GM19351 (cell line): ENCODE measurements around the gene FCN1.

ENCODE experiments used
- ATAC-seq: cut with Tn5 transposase; IDR thresholded peaks from one replicate; pipeline ENCODE4 v1.9.1; 2021; ENCODE audit warnings: mild to moderate bottlenecking, moderate library complexity; ENCODE audit not compliant: unreplicated experiment

The FCN1 gene

GRCh38 chr9:134879664-134880483 lies 37.8 kb downstream of the FCN1 start:
- ATAC-seq = no peak

DNA sequence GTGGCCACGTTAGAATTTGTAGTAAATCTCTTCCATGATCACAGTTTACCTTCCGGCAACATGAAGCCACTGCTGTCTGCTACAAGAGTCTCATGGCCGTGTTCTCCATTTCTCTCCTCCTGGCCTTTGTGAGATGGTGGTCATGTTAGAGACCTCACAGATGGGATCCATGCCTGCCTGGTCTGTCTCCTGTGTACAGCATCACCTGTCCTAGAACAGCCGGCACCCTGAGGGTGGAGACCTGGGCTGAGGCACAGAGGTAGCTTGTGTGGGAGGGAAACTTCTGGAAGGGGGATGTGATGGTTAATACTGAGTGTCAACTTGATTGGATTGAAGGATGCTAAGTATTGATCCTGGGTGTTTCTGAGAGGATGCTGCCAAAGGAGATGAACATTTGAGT lies 40.2 kb downstream of the FCN1 start:
- no peak for ATAC-seq

DNA sequence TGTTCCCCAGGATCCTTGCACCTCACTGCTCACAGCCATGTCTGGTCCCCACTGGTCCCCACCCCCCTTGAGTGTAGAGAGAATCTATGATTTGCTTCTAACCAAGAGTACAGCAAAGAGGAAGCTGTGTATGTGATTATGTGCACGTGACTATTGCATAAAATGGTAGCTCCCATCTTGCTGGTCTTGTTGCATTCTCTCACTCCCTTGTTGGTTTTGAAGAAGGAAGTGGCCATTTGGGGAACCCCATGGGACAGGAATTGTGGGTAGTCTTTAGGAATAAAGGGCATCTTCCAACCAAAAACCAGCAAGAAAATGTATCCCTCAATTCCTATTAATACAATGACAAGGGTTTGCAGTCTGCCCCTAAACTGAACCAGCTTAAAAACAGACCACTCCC lies 42.3 kb downstream of the FCN1 start:
- no peak for ATAC-seq

DNA sequence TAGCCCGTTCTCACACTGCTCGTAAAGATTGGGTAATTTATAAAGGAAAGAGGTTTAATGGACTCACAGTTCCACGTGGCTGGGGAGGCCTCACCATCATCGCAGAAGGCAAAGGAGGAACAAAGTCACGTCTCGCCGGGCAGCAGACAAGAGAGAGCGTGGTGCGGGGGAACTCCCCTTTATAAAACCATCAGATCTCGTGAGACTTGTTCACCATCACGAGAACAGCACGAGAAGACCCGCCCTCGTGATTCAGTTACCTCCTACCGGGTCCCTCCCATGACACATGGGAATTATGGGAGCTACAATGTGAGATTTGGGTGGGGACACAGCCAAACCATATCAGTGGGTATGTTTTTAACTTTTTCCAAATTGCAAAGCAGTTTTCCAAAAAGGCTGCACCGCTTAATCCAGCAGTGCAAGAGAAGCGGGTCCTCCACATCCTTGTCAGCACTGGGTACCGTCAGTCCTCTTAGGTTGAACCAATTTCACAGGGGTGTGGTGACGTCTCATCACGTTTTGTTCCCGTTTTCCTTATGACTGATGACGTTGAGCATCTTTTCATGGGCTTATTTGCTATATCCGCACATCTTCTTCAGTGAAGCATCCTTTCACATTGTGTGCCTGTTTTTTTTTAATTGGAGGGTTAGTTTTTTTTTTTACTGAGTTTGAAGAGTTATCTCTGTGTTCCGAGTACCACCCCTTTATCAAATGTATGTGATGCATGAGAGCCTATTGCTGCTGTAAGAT lies 45.1 kb downstream of the FCN1 start:
- no peak for ATAC-seq

DNA sequence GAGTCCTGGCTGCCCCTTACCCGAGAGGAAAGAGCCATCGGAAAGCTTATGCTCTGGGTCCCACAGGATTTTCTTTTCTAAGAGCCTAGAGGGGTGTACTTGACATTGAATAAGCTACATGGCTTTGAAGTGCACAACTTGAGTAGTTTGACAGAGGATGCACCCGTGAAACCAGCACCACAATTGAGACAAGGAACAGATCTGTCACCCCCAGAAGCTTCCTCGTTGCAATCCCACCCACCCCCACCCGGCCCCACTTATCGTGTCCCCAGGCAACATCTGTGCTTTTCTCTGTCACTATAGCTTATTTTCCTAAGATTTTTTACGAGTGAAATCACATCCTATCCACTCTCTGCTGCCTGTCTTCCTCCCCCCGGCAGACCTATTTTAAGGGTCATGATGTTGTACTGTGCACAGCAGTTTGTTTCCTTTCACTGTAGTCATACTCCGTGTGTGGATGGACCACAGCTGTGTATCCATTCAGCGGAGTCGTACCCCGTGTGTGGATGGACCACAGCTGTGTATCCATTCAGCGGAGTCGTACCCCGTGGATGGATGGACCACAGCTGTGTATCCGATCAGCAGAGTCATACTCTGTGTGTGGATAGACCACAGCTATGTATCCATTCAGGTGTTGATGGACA lies 45.9 kb downstream of the FCN1 start:
- no peak for ATAC-seq

DNA sequence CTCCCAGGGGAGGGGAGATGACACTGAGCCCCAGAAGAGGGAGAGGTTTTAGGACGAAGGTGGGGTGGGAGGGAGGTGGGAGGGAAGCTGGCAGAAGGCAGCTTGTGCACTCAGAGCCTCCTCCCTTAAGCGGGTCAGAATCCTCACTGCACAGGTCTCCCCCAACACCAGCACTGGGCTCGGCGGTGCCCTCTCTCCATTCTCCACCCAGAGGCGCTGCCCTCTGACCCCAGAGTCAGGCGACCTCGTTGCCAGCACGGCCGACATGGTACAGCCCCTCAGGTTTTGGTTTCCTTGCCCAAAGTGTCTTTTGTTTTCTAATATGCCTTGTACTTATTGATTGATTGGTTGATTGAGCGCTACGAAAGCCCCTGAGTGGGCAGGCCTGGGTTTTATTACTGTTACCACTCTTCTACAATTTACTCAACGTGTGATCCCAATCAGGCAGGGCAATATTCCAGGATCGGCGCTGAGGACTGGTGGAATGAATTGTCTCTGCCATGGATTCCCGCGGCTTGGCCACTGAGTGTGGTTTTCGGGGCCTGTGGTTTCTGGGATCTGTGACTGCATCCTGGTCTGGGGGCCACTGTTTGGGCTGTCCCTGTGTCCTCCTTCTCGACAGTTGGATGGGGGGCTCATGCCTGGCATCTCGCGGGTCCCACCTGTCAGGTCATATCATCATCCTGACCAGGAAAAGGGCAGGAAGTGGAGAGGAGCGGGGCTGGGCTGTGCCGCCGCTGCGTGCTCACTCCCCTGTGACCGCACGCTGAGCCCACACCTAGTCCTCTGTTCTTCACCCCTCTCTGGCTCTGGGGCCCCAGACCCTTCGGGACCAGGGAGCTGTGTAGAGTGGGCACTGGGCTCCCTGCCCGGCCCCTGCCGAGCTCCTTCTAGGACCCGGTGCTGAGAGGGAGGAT lies 46.7 kb downstream of the FCN1 start:
- ATAC-seq = no peak

GRCh38 chr9:134870301-134870694 lies 47.4 kb downstream of the FCN1 start:
- ATAC-seq = no peak

DNA sequence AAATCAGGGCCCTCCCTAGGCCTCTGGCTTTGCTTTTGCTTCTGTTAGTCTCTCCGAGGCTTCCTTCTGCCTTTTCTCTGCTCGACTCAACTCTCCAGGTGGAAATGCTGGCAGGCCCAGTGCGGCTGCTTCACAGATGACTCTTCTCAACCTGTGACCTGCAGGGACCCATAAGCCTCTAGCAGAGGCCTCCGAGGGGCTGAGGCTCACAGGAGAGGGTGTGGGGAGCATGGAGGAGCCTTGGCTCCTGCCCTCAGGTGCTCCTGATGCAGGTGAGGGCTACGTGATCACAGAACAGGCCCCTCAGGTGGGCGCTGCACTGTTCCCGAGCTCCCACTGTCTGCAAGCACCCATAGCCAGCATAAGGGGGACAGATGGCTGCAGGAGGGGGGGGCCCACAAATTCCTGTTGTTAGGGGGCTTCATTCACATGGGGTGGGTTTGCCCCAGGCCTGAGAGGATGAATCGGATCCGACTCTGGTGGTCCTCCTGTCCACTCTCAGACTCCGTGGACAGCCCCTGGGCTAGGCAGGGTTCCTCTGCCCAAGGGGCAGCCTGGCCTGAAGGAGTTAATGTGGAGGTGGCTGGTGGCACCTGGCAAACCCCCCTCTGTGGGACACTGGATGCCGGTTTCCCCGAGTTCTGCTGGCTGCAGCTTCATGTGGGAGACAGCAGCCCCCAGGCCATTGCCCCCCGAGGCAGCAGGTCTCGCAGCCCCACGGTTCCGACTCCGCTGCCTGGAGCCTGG lies 48.0 kb downstream of the FCN1 start:
- no peak for ATAC-seq

- no peak for ATAC-seq
Measured at GRCh38 chr9:134868751-134869553, 48.8 kb downstream of the FCN1 start.

DNA sequence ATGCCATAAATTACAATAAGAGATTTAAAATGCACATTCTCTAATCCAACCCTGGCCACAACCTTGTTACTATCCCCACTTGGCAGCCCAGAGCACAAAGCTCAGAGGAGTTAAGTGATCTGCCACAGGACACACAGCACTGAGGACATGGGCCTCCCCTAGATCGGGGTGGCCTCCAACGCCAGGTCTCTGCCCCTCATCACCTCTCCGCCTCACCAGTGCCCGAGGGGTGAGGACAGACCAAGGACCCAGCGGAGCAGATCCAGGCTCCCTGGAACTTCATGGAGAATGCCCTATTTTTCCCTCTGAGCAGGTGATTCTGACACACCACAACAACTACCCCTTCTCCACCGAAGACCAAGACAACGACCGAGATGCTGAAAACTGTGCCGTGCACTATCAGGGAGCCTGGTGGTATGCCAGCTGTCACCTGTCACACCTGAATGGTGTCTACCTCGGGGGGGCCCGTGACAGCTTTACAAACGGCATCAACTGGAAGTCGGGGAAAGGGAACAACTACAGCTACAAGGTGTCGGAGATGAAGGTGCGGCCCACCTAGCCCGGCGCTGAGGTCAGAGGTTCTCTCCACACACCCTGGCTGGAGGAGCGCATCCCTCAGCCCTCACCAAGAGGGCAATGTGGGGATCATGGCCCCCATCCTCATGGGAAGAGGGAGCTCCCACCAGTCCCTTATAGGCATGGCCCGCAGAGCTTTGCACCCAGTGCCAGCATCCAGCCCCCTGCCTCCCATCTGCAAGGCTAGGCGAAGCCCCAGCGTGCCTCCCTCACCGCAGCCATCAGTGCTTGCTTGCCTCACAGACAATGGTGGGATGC lies 49.6 kb downstream of the FCN1 start:
- no peak for ATAC-seq

- ATAC-seq = no peak
Measured at GRCh38 chr9:134864821-134865190, 52.9 kb downstream of the FCN1 start.

DNA sequence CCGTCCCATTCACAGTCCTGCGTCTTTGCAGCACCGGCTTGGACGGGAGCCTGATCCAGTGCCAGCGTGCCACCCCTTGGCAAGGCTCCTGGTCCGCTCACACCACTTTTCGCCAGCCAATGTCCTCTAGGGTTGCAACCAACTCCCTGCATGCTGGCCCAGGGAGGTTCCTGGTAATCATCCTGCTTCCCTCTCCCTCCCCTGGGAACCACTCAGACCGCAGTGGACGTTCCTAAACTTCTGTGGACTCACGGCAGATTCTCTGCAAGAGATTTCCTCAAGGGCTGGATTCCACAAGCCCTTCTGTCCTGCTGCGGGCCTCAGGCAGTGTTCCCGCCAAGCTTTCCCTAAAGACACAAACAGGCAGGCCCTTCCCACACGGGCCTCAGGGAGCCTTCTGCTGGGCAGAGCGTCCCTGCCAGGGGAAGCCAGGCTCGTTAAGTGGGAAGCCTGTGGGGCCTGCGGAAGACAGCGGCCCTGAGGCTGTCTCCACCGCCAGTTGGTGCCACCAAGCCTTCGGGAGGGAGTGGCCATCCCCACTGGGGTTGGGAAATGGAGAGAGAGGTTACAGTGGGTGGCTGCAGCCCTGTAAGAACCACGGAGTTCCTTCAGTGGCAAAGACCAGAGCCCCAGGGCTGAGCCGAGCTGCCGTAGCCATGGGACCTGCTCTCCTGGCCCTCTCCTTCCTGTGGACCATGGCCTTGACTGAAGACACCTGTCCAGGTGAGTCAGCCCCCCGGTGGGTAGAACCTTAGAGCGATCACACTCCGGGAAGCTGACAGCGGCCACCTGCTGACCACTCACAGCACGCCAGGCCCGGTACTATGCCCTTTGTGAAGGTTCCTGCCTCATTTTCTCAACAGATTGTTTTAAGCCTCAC lies 53.5 kb downstream of the FCN1 start:
- no peak for ATAC-seq

DNA sequence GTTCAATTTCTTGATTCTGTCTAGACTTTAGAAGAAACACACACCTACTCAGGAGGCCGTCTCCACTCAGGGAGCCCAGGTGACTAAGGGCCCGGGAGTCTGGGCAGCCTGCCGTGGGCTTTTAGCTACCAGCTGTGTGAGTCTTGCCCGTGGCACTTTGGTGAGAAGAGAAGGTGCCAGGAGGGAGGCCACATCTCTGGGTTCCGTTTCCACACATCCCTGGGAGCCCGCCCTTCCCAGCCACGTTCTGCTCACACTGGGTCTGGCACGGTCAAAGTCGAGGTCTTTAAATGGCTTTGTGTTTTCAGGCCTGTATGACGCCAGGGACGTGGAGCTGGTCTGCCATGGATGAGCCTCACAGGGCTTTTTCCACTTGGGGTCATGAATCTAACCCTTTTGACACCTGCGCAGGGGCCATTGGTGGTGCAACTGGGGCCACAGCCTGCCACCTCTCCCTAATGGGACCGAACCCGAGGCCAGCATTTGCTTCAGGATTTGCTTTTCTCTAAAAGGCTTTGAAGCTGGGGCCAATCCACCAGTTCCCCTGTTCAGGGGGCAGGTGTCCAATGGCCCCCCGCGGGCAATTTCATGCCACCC lies 54.3 kb downstream of the FCN1 start:
- ATAC-seq = no peak

GRCh38 chr9:134861595-134862334 lies 55.9 kb downstream of the FCN1 start:
- no peak for ATAC-seq

- no peak for ATAC-seq
Measured at GRCh38 chr9:134860510-134860909, 57.2 kb downstream of the FCN1 start.

- peak; percentile 89 for ATAC-seq
Measured at GRCh38 chr9:134858051-134858841, 59.5 kb downstream of the FCN1 start.
